GM19324 (cell line): Measurements from ENCODE around the gene PIK3AP1.
"Not testable (repeated sequence)": the region's sequence is repeated elsewhere in the genome, so short reads cannot be mapped to it uniquely, and the experiment has no call there.

ENCODE experiments used
- ATAC-seq: cut with Tn5 transposase; IDR thresholded peaks from one replicate; pipeline ENCODE4 v1.9.1; 2021; ENCODE audit warnings: mild to moderate bottlenecking, moderate library complexity; ENCODE audit not compliant: unreplicated experiment, low FRiP score

PIK3AP1 gene

DNA sequence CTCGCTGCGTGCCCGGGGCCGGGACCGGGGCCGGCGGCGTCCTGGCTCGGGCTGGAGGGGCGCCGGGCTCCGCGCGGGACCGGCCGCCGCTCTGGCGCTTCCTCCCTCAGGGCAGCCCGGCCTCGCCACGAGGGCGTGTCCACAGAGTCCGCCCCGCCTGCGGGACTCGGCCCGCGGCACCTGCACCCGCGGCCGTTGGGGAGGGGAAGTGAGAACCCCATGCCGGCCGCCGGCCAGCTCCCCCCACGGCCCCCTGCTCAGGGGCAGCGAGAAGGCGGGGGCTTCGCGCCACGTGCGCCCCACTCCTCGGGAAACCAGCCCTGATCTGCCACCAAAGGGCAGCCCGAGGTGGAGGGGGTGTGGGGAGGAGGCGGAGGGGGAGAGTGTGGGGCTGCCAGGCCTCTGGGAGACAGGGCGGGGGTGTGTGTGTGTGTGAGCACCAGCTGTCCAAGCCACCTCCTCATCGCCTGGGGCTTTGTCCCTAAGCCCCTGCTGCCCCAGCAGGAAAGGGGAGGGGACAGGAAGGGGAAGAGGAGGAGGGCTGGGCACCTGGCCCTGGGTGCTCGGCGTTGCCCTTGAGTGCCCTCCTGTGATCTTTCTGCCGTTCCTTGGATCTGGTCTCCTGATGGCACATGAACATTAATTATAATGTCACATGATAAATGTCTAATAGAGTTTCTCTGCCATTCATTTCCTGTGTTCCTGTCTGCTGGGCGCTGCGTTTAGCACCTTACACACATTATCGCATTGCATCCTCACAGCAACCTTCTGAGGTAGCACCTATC lies at the start of gene PIK3AP1:
PIK3AP1 (minus strand) TSS at position 93 of the 785 bp plus-strand sequence. CDS start 120 bp downstream, outside the sequence.
- peak; percentile 56 for ATAC-seq

- ATAC-seq = no peak
These were observed 47.8 kb upstream of the PIK3AP1 start for GRCh38 chr10:96768136-96768535.

- no peak for ATAC-seq
These were observed 47.3 kb upstream of the PIK3AP1 start for GRCh38 chr10:96767611-96768010.

DNA sequence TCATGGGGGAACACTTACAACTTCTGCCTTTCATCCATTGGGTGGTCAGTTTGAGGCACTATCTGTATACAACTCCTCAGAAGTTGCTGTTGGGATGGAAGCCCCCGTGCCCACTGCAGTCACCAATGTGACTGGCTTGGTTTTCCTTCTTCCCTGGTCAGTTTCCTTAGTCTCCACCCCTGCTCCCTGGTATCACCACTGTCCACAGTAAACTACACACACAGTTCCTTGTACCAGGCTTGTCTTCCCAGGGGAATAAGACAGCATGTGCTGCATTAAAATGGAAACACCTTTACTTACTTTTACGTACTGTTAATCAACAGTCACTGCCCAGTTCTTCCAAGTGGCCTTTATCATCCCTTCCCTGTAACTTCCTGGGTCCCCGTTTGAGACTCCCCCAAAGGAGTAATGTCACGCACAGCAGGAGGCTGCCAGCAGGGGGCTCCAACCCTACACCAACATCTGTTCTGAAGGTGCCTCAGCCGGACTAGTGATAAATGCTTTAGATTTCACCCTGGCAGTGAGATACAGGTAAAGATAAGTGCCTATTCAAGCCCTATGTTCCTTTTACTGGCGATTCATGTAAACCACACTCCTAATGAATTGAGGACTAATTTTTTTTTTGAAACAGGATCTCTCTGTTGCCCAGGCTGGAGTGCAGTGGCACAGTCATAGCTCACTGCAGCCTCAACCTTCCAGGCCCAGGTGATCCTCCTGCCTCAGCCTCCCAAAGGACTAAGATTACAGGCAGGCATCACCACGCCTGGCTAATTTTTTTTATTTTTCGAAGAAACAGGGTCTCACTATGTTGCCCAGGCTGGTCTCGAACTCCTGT lies 45.3 kb upstream of the PIK3AP1 start:
- ATAC-seq = no peak

- ATAC-seq = no peak
These were observed 44.2 kb upstream of the PIK3AP1 start for GRCh38 chr10:96764425-96765060.

- ATAC-seq = peak; percentile 67
These were observed 38.1 kb upstream of the PIK3AP1 start for GRCh38 chr10:96758423-96758822.

DNA sequence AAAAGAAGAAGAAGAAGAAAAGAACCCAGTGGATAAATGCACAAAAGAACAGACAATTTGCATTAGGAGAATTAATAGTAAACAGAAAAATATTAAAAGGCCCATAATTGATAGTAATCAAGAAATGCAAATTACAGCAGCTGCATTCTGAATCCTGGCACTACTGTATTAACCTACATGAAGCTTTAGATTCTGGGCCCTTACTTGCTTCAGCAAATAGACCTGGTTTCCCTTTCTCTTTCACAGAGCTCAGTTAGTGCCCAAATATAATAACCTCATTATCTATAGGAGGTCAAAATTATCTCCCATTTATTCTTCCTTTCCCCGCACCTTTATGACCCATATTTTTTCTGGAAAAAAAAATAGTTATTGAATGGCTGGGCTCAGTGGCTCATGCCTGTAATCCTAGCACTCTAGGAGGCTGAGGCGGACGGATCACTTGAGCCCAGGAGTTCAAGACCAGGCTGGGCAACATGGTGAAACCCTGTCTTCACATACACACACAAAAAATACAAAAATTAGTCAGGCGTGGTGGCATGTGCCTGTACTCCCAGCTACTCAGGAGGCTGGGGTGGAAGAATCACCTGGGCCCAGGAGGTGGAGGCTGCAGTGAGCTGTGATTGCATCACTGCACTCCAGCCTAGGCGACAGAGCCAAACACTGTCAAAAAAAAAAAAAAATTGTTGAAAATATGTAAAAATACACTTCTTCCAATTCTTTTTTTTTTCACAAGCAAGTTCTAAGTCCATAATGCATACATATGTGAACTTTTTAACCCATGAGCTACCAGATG lies 36.0 kb upstream of the PIK3AP1 start:
- ATAC-seq = no peak

- no peak for ATAC-seq
These were observed 33.6 kb upstream of the PIK3AP1 start for GRCh38 chr10:96753956-96754355.

DNA sequence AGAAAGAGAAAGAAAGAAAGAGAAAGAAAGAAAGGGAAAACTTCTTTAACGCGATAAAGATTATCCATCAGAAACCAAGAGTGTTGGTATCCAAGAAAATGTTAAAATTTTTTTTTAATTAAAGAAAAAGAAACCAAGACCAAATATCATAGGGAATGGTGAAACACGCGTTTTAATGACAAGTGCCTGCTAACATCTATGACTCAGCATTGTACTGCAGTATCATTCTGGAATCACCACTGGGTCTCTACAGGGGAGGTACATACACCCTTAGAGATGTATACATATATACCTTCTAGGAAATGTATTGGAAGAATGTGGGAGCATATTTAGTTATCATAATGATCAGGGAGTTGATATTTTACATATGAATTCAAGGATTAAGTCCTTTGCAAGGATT lies 32.1 kb upstream of the PIK3AP1 start:
- ATAC-seq = no peak

DNA sequence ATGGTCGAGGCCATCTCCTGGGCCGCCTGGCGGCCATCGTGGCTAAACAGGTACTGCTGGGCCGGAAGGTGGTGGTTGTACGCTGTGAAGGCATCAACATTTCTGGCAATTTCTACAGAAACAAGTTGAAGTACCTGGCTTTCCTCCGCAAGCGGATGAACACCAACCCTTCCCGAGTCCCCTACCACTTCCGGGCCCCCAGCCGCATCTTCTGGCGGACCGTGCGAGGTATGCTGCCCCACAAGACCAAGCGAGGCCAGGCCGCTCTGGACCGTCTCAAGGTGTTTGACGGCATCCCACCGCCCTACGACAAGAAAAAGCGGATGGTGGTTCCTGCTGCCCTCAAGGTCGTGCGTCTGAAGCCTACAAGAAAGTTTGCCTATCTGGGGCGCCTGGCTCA lies 30.0 kb upstream of the PIK3AP1 start:
- ATAC-seq = not testable (repeated sequence)

DNA sequence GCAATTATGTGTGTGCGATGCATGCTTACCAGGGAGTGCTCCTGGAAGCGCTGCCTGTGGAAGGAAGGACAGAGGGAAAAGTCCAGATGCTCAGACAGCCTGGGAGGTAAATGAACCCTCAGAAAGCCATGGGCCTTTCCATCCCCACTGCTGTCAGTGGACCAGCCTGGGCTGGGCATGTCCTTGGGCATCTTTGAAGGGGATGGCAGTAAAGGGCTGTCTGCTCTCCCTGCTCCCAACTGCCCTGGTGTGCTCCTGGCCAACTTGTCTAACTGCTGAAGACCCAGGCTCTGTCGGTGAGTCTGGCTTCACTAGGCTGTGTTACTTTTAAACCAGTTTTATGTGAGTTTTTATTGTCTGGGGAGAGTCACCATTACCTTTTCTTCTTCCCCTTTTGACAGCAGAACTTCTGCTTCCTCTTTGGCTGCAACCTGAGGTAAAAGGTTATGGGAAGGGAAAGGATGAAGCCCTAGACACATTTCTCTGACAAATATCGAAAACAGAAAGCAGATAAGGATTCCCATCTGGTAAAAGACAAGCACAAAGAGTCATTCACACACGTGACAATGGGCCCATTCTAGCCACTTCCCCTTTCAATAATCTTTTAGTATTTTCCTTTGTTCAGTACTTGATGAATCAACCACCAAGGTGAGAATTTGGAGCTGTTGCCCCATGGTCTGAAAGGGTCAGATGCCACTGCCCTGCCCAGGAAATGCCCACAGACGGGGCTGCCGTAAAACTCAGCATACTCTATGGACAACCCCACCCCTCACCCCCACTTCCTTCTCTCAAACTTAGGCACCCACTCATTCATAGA lies 27.6 kb upstream of the PIK3AP1 start:
- peak; percentile 76 for ATAC-seq

- ATAC-seq = no peak
These were observed 26.2 kb upstream of the PIK3AP1 start for GRCh38 chr10:96746503-96746902.

DNA sequence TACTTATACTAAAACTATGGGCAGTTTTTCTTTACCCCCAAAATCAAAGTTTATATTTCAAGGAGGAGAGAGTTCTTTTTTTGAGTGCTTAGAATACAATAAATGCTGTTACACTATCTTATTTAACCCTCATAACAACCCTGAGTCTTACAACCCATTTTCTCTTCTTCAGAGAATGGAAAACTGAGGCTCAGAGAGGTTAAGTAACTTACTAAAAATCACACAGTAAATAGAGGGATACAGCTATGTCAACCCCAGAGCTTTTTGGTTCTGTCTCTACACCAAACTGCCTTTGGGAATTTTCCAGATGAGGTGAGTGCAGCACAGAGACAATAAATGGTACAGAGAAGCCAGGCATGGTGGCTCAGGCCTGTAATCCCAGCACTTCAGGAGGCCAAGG lies 25.6 kb upstream of the PIK3AP1 start:
- no peak for ATAC-seq

DNA sequence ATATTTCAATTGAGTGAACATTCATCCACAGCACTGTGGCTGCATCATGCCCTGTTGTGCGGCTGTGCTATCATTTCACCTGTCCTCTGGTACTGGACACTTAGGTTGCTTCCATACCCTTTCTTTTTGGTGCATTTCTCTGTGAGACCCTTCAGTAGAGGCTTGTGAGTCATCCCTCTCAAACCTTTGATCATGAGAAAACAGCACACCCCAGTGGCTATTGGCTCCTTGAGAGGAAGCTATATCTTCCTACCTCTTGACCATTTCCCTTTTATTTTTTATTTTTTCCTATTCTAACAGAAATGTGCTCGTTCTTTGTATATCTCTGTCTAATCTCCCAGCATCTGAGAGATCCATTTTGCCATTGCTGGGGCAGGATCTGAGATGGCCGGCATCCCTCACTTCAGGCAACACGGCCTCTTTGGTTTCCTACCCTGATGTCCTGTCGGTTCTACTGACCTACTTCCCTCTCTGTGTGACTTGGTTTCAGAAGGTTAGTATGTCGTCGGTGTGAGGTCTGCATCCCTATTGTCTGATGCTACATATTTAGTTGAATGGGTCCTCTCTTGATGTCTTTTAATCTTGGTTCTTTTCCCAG lies 23.8 kb upstream of the PIK3AP1 start:
- ATAC-seq = no peak

GRCh38 chr10:96741557-96741956 lies 21.2 kb upstream of the PIK3AP1 start:
- not testable (repeated sequence) for ATAC-seq

DNA sequence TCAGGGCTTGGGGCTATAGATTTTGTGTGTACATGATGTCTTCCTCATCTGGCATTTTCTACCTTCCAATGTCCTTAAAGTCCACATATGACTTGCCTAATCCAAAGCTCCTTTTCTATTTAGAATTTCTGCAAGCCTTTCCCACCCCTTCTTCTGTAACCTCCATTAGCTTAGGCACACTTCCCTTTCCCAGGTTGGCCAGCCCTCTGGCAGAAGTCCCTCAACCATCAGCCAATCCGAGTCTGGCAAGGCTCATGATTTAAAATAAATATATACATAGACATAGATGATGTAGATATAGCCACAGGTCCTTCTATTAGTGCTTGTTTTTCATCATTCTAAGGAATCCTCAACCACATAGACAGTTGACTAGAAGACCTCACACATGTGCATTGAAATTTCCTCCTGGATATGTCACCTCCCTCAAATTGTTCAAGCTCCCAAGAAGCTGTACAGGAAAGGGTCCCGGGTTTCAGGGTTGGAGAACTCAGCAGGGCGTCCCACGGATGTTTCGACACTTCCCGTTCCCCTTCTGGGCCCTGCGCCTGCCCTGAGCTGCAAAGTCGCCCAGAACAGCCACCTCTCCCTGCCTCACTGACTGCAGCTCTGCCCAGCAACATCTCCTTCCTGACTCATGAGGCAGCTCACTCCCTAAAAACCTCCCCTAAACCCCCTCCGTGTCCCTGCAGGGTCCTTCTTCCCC lies 20.4 kb upstream of the PIK3AP1 start:
- ATAC-seq = no peak

GRCh38 chr10:96740141-96740540 lies 19.8 kb upstream of the PIK3AP1 start:
- ATAC-seq = no peak

DNA sequence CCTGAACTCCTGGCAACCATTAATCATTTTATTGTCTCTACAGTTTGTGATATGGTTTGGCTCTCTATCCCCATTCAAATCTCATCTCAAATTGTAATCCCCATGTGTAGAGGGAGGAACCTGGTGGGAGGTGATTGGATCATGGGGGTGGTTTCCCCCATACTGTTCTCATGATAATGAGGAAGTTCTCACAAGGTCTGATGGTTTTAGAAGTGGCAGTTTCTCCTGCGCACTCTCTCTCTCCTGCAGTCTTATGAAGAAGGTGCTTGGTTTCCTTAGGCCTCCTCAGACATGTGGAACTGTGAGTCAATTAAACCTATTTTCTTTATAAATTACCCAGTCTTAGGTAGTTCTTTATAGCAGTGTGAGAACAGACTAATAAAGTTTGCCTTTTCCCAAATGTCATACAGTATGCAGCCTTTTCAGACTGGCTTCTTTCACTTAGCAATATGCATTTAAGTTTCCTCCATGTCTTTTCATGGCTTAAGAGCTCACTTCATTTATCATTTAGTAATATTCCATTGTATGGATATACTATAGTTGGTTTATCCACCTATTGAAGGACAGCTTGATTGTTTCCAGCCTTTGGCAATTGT lies 17.1 kb upstream of the PIK3AP1 start:
- ATAC-seq = not testable (repeated sequence)
